ENCODE data around the gene NTM. TPM values are rescaled to one million over a fixed set of nuclear protein-coding genes. Genes with fewer than 3 reads are reported as not detected.

The NTM gene
- total RNA-seq, 2 experiments from 2014 or later: not detected

DNA sequence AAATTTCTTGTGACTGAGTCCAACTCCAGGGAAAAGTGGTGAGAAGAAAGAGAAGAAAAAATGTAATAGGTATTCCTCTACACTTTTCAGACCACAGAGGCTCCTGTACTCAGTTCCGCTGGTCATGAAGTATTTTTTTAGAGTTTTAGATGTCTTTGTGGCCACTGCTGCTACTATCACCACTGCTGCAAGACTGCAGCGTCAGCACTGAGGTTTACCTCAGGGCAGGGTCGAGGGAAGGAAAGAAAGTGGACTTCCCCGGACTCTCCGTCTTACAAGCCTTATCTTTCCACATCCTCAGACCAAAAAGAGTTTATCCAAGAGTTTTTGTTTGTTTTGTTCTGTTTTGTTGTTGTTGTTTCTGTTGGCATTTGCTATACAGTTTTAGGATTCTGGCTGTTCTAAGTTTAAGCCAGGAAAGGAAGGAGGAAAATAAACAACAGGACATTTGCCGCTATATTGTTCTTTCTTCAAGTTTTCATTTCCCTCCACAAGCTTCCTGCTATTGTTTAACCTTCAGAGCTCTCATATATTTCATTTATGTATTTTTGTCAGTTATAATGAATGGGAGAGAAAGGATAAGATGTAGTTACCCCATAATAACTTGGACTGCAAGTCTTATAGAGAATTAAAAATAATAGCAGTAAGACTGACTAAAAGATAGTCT is 919.3 kb downstream of the NTM start:
- CTCF ChIA-PET: no interaction called here
- no peak overlapping the region for H3K4me3 Mint-ChIP-seq
- no peaks in the 10 kb centered on the region for H3K9me3 Mint-ChIP-seq
- POLR2A ChIA-PET: no interaction called here
- no peak for DNase-seq
- H3K4me1 Mint-ChIP-seq: peaks cover 7% of the 10 kb centered on the region
- H3K27me3 Mint-ChIP-seq: peaks cover 14% of the 10 kb centered on the region
- no peaks in the 10 kb centered on the region for H3K36me3 Mint-ChIP-seq (ENCODE audit: low read depth)
- H3K27ac Mint-ChIP-seq: no peak overlapping the region

DNA sequence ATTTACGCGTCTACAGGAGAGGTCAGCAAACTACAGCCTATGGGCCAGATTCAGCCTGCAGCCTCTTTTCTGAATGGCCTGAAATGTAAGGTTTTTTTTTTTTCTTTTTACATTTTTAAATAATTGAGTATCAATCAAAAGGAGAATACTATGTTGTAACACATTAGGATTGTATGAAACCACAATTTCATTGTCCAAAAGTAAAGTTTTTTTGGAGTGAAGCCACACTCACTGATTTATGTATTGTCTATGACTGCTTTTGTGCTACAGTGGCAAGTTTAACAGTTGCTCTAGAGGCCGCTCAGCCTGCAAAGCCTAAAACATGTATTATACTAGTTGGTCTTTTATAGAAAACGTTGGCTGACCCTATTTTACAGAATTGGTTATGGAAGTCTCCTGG is 923.2 kb downstream of the NTM start:
- H3K4me3 Mint-ChIP-seq: no peak overlapping the region
- peaks cover 7% of the 10 kb centered on the region for H3K4me1 Mint-ChIP-seq
- POLR2A ChIA-PET: no interaction called here
- CTCF ChIA-PET: no interaction called here
- H3K27ac Mint-ChIP-seq: no peak overlapping the region
- peaks cover 7% of the 10 kb centered on the region for H3K27me3 Mint-ChIP-seq
- H3K9me3 Mint-ChIP-seq: no peaks in the 10 kb centered on the region
- DNase-seq: no peak
- H3K36me3 Mint-ChIP-seq (ENCODE audit: low read depth): no peaks in the 10 kb centered on the region

DNA sequence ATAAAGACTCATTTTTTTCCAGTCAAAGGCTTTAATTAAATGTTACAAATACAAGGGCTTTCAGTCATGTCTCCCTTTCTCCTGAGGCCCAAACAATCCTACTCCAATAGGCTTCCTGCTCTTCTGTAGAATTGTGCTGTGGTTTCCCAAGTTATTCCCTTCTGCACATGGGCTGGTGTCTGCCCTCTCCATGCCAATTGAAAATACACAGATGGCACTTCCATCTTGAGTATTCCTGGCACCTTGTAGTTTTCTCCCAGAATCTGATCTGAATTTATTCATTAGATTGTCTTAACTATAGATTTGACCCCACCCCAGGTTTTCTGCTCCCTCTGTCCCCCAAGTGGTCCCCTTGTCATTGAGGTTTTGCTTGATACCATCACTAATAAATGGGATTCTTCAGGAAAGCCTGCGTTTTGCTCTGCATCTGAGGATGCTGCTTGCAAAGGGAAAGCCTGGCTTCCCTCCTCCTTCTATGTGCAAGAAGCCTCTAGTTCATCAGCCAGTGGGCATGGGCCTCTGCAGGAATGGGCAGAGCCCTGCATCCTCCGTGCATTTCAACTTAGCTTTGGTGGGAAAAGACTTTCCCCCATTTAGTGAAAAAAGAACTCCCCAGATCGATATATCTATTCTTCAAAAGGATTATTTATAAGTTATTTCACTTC is 926.7 kb downstream of the NTM start:
- ChIA-PET CTCF (no interaction called here), POLR2A (no interaction called here)
- Mint-ChIP-seq H3K4me1 (no peaks in the 10 kb centered on the region), H3K9me3 (no peaks in the 10 kb centered on the region), H3K36me3 (ENCODE audit: low read depth) (no peaks in the 10 kb centered on the region), H3K27me3 (peaks cover 3% of the 10 kb centered on the region), H3K27ac (no peak overlapping the region), H3K4me3 (no peak overlapping the region)
- no peak for DNase-seq

DNA sequence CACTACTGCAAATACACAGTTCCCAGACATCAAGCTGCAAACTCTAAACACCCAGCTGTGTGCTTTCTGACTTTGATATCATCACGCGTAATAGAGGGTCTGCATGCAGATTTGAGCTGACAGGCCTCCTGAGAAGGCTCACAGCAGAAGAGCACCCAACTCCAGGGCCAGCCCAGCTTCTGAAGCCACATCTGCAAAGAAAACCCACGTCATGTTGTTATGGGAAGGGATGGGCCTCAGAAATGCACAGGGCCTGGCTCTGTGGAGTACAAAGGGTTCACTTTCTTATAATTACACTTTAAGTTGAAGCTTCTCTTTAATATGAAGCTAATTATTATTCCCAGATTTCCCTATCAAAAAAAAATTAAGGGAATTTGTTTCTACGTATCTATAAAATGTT is 927.9 kb downstream of the NTM start:
- Mint-ChIP-seq H3K27ac (no peak overlapping the region), H3K36me3 (ENCODE audit: low read depth) (no peaks in the 10 kb centered on the region), H3K4me3 (no peak overlapping the region), H3K4me1 (no peaks in the 10 kb centered on the region), H3K27me3 (no peaks in the 10 kb centered on the region), H3K9me3 (no peaks in the 10 kb centered on the region)
- CTCF ChIA-PET: interaction anchor here (1.6 kb wide), 1 partner anchor 13 kb away, joined by 5 read pairs; no protein-coding TSS in a partner anchor
- POLR2A ChIA-PET: no interaction called here
- DNase-seq: no peak

DNA sequence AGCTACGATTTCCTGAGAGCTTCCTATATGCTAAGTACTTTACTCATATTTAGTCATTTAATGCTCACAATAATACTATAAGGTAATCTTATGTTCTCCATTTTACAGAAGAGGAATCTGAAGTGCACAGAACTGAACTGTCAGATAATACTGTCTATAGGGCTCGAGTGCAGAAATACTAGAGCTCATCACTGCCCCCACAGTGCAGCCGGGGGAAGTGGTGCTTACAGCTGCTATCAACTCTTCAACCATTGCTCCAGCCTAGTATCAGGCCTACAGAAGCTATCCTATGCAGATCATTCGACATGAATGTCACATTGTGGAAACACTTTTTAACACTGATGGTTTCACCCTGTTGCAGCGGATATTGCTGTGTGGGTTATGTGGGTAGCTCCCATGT is 929.9 kb downstream of the NTM start:
- Mint-ChIP-seq H3K4me1 (no peaks in the 10 kb centered on the region), H3K36me3 (ENCODE audit: low read depth) (no peaks in the 10 kb centered on the region), H3K27me3 (no peaks in the 10 kb centered on the region), H3K4me3 (no peak overlapping the region), H3K27ac (no peak overlapping the region), H3K9me3 (no peaks in the 10 kb centered on the region)
- no peak for DNase-seq
- ChIA-PET CTCF (interaction anchor here (1.3 to 1.7 kb wide), 2 partner anchors 12 to 36 kb away, joined by 3 to 8 read pairs; no protein-coding TSS in a partner anchor), POLR2A (no interaction called here)

DNA sequence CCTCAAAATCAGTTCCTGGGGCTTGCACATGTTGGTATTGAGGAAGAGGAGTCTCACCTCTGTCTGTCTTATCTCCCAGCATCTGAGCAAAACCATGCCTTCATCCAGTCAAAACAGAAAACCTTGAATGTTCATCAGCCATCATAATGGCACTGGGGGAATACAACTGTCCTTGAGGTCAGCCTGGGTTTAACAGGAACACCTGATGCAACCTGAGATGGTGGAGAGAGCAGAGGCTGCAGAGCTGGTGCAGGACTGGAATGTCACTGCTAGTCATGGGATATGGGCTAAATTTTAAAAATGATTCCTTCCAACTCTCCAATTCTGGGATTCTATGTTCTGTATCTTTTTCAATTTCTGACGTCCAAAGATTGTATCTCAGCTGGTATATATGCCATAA is 931.0 kb downstream of the NTM start:
- ChIA-PET POLR2A (no interaction called here), CTCF (interaction anchor here (1.0 to 1.8 kb wide), 2 partner anchors 8 to 11 kb away, joined by 3 to 5 read pairs; no protein-coding TSS in a partner anchor)
- Mint-ChIP-seq H3K4me3 (no peak overlapping the region), H3K9me3 (no peaks in the 10 kb centered on the region), H3K27me3 (no peaks in the 10 kb centered on the region), H3K36me3 (ENCODE audit: low read depth) (no peaks in the 10 kb centered on the region), H3K27ac (no peak overlapping the region), H3K4me1 (no peaks in the 10 kb centered on the region)
- no peak for DNase-seq

DNA sequence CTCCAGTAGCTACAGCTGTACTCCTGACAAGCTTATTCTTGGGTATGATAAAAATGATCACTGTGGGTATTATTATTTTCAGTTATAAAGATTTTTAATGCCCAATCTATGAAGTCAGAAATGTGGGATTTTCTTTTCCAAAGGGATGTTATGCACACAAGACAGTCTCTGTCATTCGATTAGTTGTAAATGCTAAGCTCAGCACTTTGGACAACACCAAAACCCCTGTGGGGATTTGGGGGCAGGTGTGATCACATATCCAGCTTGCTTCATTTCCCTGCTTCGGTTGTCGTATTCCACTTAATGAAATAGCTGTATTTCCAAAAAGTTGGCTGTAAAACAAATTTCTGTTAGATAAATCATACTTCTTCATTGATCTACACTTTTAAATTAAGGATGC is 931.5 kb downstream of the NTM start:
- no peak overlapping the region for H3K27ac Mint-ChIP-seq
- H3K27me3 Mint-ChIP-seq: no peaks in the 10 kb centered on the region

DNA sequence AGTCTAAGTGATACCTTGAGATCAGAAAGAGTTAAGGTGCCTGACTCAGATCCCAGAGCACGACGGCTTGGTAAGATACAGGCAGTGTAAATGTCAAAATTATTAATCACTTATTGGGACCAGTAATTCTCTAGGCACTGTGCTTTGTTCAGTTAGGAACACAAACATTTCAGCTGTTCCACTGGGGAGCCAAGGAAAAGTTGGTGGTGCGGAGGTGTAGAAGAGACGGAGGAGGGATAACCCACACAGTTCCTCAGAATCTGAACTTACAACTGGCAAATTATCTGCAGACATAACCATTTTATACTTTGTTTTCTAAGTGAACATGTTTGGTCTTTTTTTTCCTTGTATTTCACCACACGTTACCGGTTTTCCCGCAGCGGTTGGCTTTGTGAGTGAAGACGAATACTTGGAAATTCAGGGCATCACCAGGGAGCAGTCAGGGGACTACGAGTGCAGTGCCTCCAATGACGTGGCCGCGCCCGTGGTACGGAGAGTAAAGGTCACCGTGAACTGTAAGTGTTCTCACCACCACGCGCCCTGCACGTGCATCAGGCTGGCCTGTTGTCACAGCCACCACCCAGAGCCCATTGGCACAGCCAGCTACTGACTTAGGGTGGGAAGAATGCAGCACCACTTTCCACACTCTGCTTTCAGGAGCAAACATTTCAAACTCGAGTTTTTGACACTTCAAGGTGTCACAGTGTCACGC is 937.0 kb downstream of the NTM start:
- peaks cover 6% of the 10 kb centered on the region for H3K4me1 Mint-ChIP-seq
- CTCF ChIA-PET: no interaction called here
- no peak for DNase-seq
- no peaks in the 10 kb centered on the region for H3K36me3 Mint-ChIP-seq (ENCODE audit: low read depth)
- peaks cover 2% of the 10 kb centered on the region for H3K27me3 Mint-ChIP-seq
- POLR2A ChIA-PET: no interaction called here
- no peak overlapping the region for H3K4me3 Mint-ChIP-seq
- H3K9me3 Mint-ChIP-seq: peaks cover 1% of the 10 kb centered on the region
- no peak overlapping the region for H3K27ac Mint-ChIP-seq

More for the DNA sequence above, 931.5 kb downstream of the NTM start:
- DNase-seq: no peak
- CTCF ChIA-PET: interaction anchor here (1.0 to 1.8 kb wide), 2 partner anchors 8 to 11 kb away, joined by 3 to 5 read pairs; no protein-coding TSS in a partner anchor
- Mint-ChIP-seq H3K4me3 (no peak overlapping the region), H3K9me3 (no peaks in the 10 kb centered on the region), H3K4me1 (no peaks in the 10 kb centered on the region), H3K36me3 (ENCODE audit: low read depth) (no peaks in the 10 kb centered on the region)
- POLR2A ChIA-PET: no interaction called here

DNA sequence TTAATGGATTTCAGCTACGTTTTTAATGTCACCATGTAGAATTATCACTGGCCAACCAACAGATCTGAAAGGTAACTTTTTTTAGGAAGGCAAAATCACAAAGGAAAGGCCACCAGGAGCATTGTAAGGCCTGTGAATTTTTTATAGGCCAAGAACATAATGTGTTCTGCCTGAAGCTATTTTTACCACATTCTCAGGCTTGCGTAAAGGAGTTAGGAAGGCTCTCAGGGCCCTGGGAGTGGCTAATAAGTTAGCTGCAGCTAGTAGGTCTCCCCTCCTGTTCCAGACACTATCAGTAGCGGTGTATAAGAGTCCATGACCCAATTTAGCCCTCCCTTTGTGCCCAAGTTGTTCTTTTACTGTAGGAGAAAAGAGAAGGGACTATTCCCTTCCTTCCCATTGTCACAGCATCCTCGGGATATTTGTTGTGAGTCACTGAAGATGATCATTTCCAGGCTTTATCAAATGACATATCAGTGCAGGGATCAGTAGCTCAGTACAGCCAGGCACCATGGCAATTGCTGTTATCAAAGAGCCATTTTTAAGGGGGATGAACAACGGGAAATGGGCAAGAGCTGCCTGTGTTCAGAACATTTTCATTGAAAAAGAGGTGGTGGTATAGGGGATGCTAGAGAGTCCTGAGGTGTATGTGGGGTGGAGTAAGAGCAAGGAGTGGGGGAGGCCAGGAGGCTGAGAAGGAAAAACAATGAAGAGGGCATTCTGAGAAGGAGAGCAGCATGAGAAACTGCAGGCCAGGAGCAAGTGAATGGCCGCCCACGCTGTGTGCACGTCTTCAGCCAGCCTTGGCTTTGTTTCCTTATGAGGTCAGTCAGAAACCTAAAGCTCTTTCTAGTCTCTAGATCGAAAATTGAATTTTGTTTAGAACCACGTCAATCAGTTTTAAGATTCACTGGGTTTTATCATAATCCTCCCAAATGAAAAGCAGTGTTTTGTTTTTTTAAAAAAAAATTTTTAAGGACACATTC is 940.3 kb downstream of the NTM start:
- DNase-seq: no peak
- no peaks in the 10 kb centered on the region for H3K36me3 Mint-ChIP-seq (ENCODE audit: low read depth)
- CTCF ChIA-PET: interaction anchor here (0.7 to 1.7 kb wide), 2 partner anchors 9 to 12 kb away, joined by 3 to 5 read pairs; no protein-coding TSS in a partner anchor
- peaks cover 1% of the 10 kb centered on the region for H3K9me3 Mint-ChIP-seq
- H3K4me1 Mint-ChIP-seq: peaks cover 6% of the 10 kb centered on the region
- no peak overlapping the region for H3K4me3 Mint-ChIP-seq
- POLR2A ChIA-PET: no interaction called here
- no peak overlapping the region for H3K27ac Mint-ChIP-seq
- peaks cover 2% of the 10 kb centered on the region for H3K27me3 Mint-ChIP-seq

DNA sequence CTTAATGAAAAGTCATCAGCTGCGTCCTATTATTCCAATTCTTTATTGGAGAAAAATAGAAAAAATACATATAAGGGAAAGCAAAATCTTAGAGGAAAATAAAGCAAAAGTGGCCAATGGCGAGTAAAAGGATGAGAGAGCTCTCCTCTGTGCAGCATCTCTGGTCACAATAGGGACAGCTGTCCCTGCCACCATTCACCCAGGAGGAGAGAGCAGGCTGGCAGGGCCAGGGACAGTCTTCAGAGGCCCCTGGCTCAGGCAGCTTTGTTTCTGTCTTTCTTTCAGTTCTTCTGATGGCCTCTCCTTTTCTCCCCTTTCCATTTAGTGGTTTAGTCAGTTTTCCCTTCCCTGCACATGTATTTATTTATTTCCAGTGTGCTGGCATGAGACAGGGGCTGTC is 941.3 kb downstream of the NTM start:
- Mint-ChIP-seq H3K27me3 (peaks cover 2% of the 10 kb centered on the region), H3K36me3 (ENCODE audit: low read depth) (no peaks in the 10 kb centered on the region), H3K9me3 (peaks cover 1% of the 10 kb centered on the region), H3K4me1 (peaks cover 6% of the 10 kb centered on the region), H3K4me3 (no peak overlapping the region), H3K27ac (no peak overlapping the region)
- POLR2A ChIA-PET: no interaction called here
- CTCF ChIA-PET: interaction anchor here (0.5 to 1.7 kb wide), 9 partner anchors 10 to 90 kb away, joined by 3 to 9 read pairs (median 3); no protein-coding TSS in a partner anchor
- no peak for DNase-seq

DNA sequence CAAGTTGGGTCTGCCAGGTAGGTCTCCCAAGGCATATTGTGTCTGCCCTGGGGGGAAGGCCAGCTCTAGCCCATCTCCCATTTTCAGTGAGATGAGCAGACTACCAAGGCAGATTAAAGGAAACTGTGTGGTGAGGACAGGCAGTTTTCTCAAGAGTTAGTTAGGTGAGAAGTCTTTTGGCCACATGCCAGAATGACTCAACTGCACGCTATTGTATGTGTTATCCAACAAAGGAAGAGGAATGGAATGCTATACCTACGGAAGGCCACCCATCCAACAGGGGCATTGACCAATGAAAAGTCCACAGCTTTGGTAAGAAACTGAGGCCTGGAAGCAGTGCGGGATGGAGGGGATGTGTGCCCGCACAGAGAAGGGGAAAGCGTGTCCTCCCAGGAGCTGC is 941.7 kb downstream of the NTM start:
- Mint-ChIP-seq H3K36me3 (ENCODE audit: low read depth) (no peaks in the 10 kb centered on the region), H3K4me3 (no peak overlapping the region), H3K9me3 (peaks cover 1% of the 10 kb centered on the region), H3K27me3 (peaks cover 2% of the 10 kb centered on the region), H3K27ac (no peak overlapping the region), H3K4me1 (peaks cover 6% of the 10 kb centered on the region)
- ChIA-PET POLR2A (no interaction called here), CTCF (interaction anchor here (1.2 to 1.7 kb wide), 9 partner anchors 10 to 90 kb away, joined by 3 to 9 read pairs (median 4); no protein-coding TSS in a partner anchor)
- DNase-seq: no peak

DNA sequence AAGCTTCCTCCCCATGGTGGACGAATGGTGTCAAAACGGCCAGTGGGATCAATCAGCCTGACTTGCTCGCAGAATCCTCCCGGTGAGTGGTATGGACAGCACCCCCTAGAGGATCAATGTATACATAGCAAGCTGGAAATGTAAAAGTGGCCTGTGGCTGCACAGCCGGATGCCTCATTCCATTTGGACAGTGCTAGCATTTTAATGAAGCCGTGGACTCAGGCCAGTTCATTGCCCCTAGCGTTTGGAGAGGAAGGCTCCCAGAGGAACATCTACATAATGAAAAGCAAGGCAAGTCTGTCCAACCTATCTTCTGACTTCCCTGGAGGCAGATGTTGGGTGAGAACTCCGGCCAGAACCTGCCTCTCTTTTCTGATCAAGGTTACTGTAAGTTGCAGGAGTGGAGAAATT is 942.3 kb downstream of the NTM start:
- H3K27ac Mint-ChIP-seq: no peak overlapping the region
- CTCF ChIA-PET: interaction anchor here (0.7 to 1.7 kb wide), 8 partner anchors 11 to 89 kb away, joined by 3 to 9 read pairs (median 4); no protein-coding TSS in a partner anchor

More for the DNA sequence above, 942.3 kb downstream of the NTM start:
- Mint-ChIP-seq H3K4me3 (no peak overlapping the region), H3K4me1 (peaks cover 6% of the 10 kb centered on the region), H3K27me3 (peaks cover 2% of the 10 kb centered on the region), H3K9me3 (peaks cover 1% of the 10 kb centered on the region), H3K36me3 (ENCODE audit: low read depth) (no peaks in the 10 kb centered on the region)
- POLR2A ChIA-PET: no interaction called here
- no peak for DNase-seq
